ENCODE measurements around the gene EPHA8. TPM values are rescaled to one million over a fixed set of nuclear protein-coding genes. Genes with fewer than 3 reads are reported as not detected.

The EPHA8 gene
- not detected for total RNA-seq

- Mint-ChIP-seq H3K27ac (no peak within 1 kb of the TSS), H3K4me1 (no peaks in the 10 kb centered on the region), H3K36me3 (no peaks in the 10 kb centered on the region), H3K9me3 (ENCODE audit: low read depth) (no peaks in the 10 kb centered on the region), H3K4me3 (no peak within 1 kb of the TSS), H3K27me3 (peaks cover 41% of the 10 kb centered on the region)
- no peak for DNase-seq
- no peak for ATAC-seq
- CTCF ChIA-PET: no interaction called here
These were observed at the start of gene EPHA8 for GRCh38 chr1:22562584-22563583. Gene EPHA8 (plus strand): TSS chr1:22563489. CDS start chr1:22563636, 147 bp downstream.

- no peak overlapping the region for H3K4me3 Mint-ChIP-seq
- H3K4me1 Mint-ChIP-seq: no peaks in the 10 kb centered on the region
- DNase-seq (peak; percentile 18), ATAC-seq (no peak)
- no peaks in the 10 kb centered on the region for H3K27me3 Mint-ChIP-seq
- peaks cover 17% of the 10 kb centered on the region for H3K36me3 Mint-ChIP-seq
- H3K9me3 Mint-ChIP-seq (ENCODE audit: low read depth): no peaks in the 10 kb centered on the region
- CTCF ChIA-PET: no interaction called here
- H3K27ac Mint-ChIP-seq: no peak overlapping the region
These were observed 46.2 kb upstream of the EPHA8 start for GRCh38 chr1:22516906-22517571.

- no peaks in the 10 kb centered on the region for H3K4me1 Mint-ChIP-seq
- CTCF ChIA-PET: no interaction called here
- ATAC-seq (no peak), DNase-seq (no peak)
- H3K4me3 Mint-ChIP-seq: no peak overlapping the region
- H3K36me3 Mint-ChIP-seq: peaks cover 19% of the 10 kb centered on the region
- H3K27me3 Mint-ChIP-seq: no peaks in the 10 kb centered on the region
- no peaks in the 10 kb centered on the region for H3K9me3 Mint-ChIP-seq (ENCODE audit: low read depth)
- H3K27ac Mint-ChIP-seq: no peak overlapping the region
These were observed 45.3 kb upstream of the EPHA8 start for GRCh38 chr1:22517956-22518355.

- Mint-ChIP-seq H3K9me3 (ENCODE audit: low read depth) (no peaks in the 10 kb centered on the region), H3K27me3 (no peaks in the 10 kb centered on the region), H3K4me3 (no peak overlapping the region), H3K27ac (no peak overlapping the region), H3K36me3 (peaks cover 19% of the 10 kb centered on the region), H3K4me1 (no peaks in the 10 kb centered on the region)
- CTCF ChIA-PET: no interaction called here
- DNase-seq (no peak), ATAC-seq (no peak)
These were observed 44.9 kb upstream of the EPHA8 start for GRCh38 chr1:22518379-22518778.

- no peak for DNase-seq
- H3K9me3 Mint-ChIP-seq (ENCODE audit: low read depth): no peaks in the 10 kb centered on the region
- H3K36me3 Mint-ChIP-seq: peaks cover 12% of the 10 kb centered on the region
- no peaks in the 10 kb centered on the region for H3K27me3 Mint-ChIP-seq
- no peak overlapping the region for H3K4me3 Mint-ChIP-seq
- no peak for ATAC-seq
- CTCF ChIA-PET: no interaction called here
- no peaks in the 10 kb centered on the region for H3K4me1 Mint-ChIP-seq
- H3K27ac Mint-ChIP-seq: no peak overlapping the region
These were observed 42.4 kb upstream of the EPHA8 start for GRCh38 chr1:22520871-22521270.

- H3K36me3 Mint-ChIP-seq: peaks cover 12% of the 10 kb centered on the region
- H3K27me3 Mint-ChIP-seq: no peaks in the 10 kb centered on the region
- H3K9me3 Mint-ChIP-seq (ENCODE audit: low read depth): no peaks in the 10 kb centered on the region
- CTCF ChIA-PET: no interaction called here
- no peak for ATAC-seq
- no peaks in the 10 kb centered on the region for H3K4me1 Mint-ChIP-seq
- DNase-seq: no peak
- no peak overlapping the region for H3K4me3 Mint-ChIP-seq
- no peak overlapping the region for H3K27ac Mint-ChIP-seq
These were observed 41.6 kb upstream of the EPHA8 start for GRCh38 chr1:22521692-22522091.

GRCh38 chr1:22522221-22522743 lies 41.0 kb upstream of the EPHA8 start:
- Mint-ChIP-seq H3K36me3 (peaks cover 12% of the 10 kb centered on the region), H3K9me3 (ENCODE audit: low read depth) (no peaks in the 10 kb centered on the region), H3K4me1 (no peaks in the 10 kb centered on the region), H3K4me3 (no peak overlapping the region), H3K27ac (no peak overlapping the region), H3K27me3 (no peaks in the 10 kb centered on the region)
- DNase-seq: no peak
- no peak for ATAC-seq
- CTCF ChIA-PET: no interaction called here

GRCh38 chr1:22524481-22524880 lies 38.8 kb upstream of the EPHA8 start:
- DNase-seq (no peak), ATAC-seq (no peak)
- Mint-ChIP-seq H3K27ac (no peak overlapping the region), H3K27me3 (no peaks in the 10 kb centered on the region), H3K9me3 (ENCODE audit: low read depth) (no peaks in the 10 kb centered on the region), H3K36me3 (peaks cover 8% of the 10 kb centered on the region), H3K4me3 (no peak overlapping the region), H3K4me1 (no peaks in the 10 kb centered on the region)
- CTCF ChIA-PET: no interaction called here

- no peaks in the 10 kb centered on the region for H3K27me3 Mint-ChIP-seq
- no peak overlapping the region for H3K4me3 Mint-ChIP-seq
- peaks cover 8% of the 10 kb centered on the region for H3K36me3 Mint-ChIP-seq
- CTCF ChIA-PET: no interaction called here
- no peaks in the 10 kb centered on the region for H3K4me1 Mint-ChIP-seq
- DNase-seq (no peak), ATAC-seq (no peak)
- no peaks in the 10 kb centered on the region for H3K9me3 Mint-ChIP-seq (ENCODE audit: low read depth)
- H3K27ac Mint-ChIP-seq: no peak overlapping the region
These were observed 38.1 kb upstream of the EPHA8 start for GRCh38 chr1:22525211-22525610.

- H3K9me3 Mint-ChIP-seq (ENCODE audit: low read depth): no peaks in the 10 kb centered on the region
- H3K27me3 Mint-ChIP-seq: no peaks in the 10 kb centered on the region
- no peaks in the 10 kb centered on the region for H3K4me1 Mint-ChIP-seq
- H3K36me3 Mint-ChIP-seq: peaks cover 7% of the 10 kb centered on the region
- CTCF ChIA-PET: no interaction called here
- no peak overlapping the region for H3K4me3 Mint-ChIP-seq
- ATAC-seq (no peak), DNase-seq (no peak)
- H3K27ac Mint-ChIP-seq: no peak overlapping the region
These were observed 37.6 kb upstream of the EPHA8 start for GRCh38 chr1:22525646-22526045.

GRCh38 chr1:22526098-22526497 lies 37.2 kb upstream of the EPHA8 start:
- H3K9me3 Mint-ChIP-seq (ENCODE audit: low read depth): no peaks in the 10 kb centered on the region
- CTCF ChIA-PET: no interaction called here
- peaks cover 7% of the 10 kb centered on the region for H3K36me3 Mint-ChIP-seq
- H3K4me3 Mint-ChIP-seq: no peak overlapping the region
- ATAC-seq (no peak), DNase-seq (no peak)
- no peaks in the 10 kb centered on the region for H3K4me1 Mint-ChIP-seq
- no peaks in the 10 kb centered on the region for H3K27me3 Mint-ChIP-seq
- no peak overlapping the region for H3K27ac Mint-ChIP-seq

GRCh38 chr1:22526677-22527076 lies 36.6 kb upstream of the EPHA8 start:
- Mint-ChIP-seq H3K36me3 (peaks cover 7% of the 10 kb centered on the region), H3K27ac (no peak overlapping the region), H3K9me3 (ENCODE audit: low read depth) (no peaks in the 10 kb centered on the region), H3K27me3 (no peaks in the 10 kb centered on the region), H3K4me3 (no peak overlapping the region), H3K4me1 (no peaks in the 10 kb centered on the region)
- ATAC-seq: no peak
- CTCF ChIA-PET: no interaction called here
- DNase-seq: no peak

GRCh38 chr1:22527122-22527521 lies 36.2 kb upstream of the EPHA8 start:
- DNase-seq: no peak

More at GRCh38 chr1:22527122-22527521, 36.2 kb upstream of the EPHA8 start:
- H3K27me3 Mint-ChIP-seq: no peaks in the 10 kb centered on the region
- H3K4me3 Mint-ChIP-seq: no peak overlapping the region
- ATAC-seq: no peak
- peaks cover 4% of the 10 kb centered on the region for H3K36me3 Mint-ChIP-seq
- no peak overlapping the region for H3K27ac Mint-ChIP-seq
- no peaks in the 10 kb centered on the region for H3K4me1 Mint-ChIP-seq
- no peaks in the 10 kb centered on the region for H3K9me3 Mint-ChIP-seq (ENCODE audit: low read depth)
- CTCF ChIA-PET: no interaction called here
